Neural progenitor cell (in vitro differentiated cells): ENCODE results near the gene ESRRG. TPM values are rescaled to one million over a fixed set of nuclear protein-coding genes. Genes with fewer than 3 reads are reported as not detected.

Source experiments
- DNase-seq: peaks from one replicate; pipeline ENCODE4 v3.0.0-alpha.2; 2016; ENCODE audit warnings: low spot score
- H2AFZ ChIP-seq: fragments of 200-600 bp; sonication (generic); replicated peaks from 2 replicates; pipeline ENCODE4 v1.6.1; 2016; ENCODE audit warnings: antibody characterized with exemption
- H3F3A ChIP-seq: fragments of 200-600 bp; sonication (generic); 2 replicates; pipeline ENCODE4 v1.6.1; 2016; ENCODE audit warnings: antibody characterized with exemption, low read depth
- H3K27ac ChIP-seq: fragments of 200-600 bp; sonication (generic); 2 replicates; pipeline ENCODE4 v1.5.1; 2016; ENCODE audit warnings: mild to moderate bottlenecking
- H3K27me3 ChIP-seq: fragments of 200-600 bp; sonication (generic); 2 replicates; pipeline ENCODE4 v1.6.1; 2016; ENCODE audit warnings: mild to moderate bottlenecking, moderate library complexity
- H3K36me3 ChIP-seq: fragments of 200-600 bp; sonication (generic); 2 replicates; pipeline ENCODE4 v1.5.1; 2016
- H3K4me1 ChIP-seq: fragments of 200-600 bp; sonication (generic); 2 replicates; pipeline ENCODE4 v1.6.1; 2016; ENCODE audit warnings: mixed run types
- H3K4me2 ChIP-seq: fragments of 200-600 bp; sonication (generic); 2 replicates; pipeline ENCODE4 v1.6.1; 2016
- H3K4me3 ChIP-seq: fragments of 200-600 bp; sonication (generic); 2 replicates; pipeline ENCODE4 v1.5.1; 2016
- H3K79me2 ChIP-seq: fragments of 200-600 bp; sonication (generic); 2 replicates; pipeline ENCODE4 v1.6.1; 2016; ENCODE audit warnings: low read depth
- H3K9ac ChIP-seq: fragments of 200-600 bp; sonication (generic); 2 replicates; pipeline ENCODE4 v1.6.1; 2016
- H3K9me3 ChIP-seq: fragments of 200-600 bp; sonication (generic); 2 replicates; pipeline ENCODE4 v1.5.1; 2016; ENCODE audit warnings: low read depth
- H4K20me1 ChIP-seq: fragments of 200-600 bp; sonication (generic); 2 replicates; pipeline ENCODE4 v1.6.1; 2016; ENCODE audit warnings: low read depth
- H3K27ac Mint-ChIP-seq: 3 replicates; pipeline ENCODE4 v1.8.0; 2021; ENCODE audit warnings: mixed read lengths
- H3K27me3 Mint-ChIP-seq: 2 replicates; pipeline ENCODE4 v1.8.0; 2022; ENCODE audit warnings: low read depth, mild to moderate bottlenecking, inconsistent platforms, moderate library complexity, mixed read lengths; ENCODE audit not compliant: insufficient read depth
- H3K36me3 Mint-ChIP-seq: 3 replicates; pipeline ENCODE4 v1.8.0; 2021; ENCODE audit warnings: mixed read lengths
- H3K4me1 Mint-ChIP-seq: 3 replicates; pipeline ENCODE4 v1.8.0; 2021; ENCODE audit warnings: mixed read lengths
- H3K4me3 Mint-ChIP-seq: 3 replicates; pipeline ENCODE4 v1.8.0; 2021; ENCODE audit warnings: mild to moderate bottlenecking, moderate library complexity, mixed read lengths
- H3K9me3 Mint-ChIP-seq: 3 replicates; pipeline ENCODE4 v1.8.0; 2020; ENCODE audit warnings: mixed read lengths
- CTCF ChIP-seq: fragments of 200-600 bp; sonication (generic); IDR thresholded peaks from 2 replicates; pipeline ENCODE4 v1.5.1; 2017; ENCODE audit warnings: antibody characterized with exemption, mild to moderate bottlenecking
- EZH2 ChIP-seq: fragments of 200-600 bp; sonication (generic); IDR thresholded peaks from 2 replicates; pipeline ENCODE4 v1.6.1; 2017; ENCODE audit warnings: antibody characterized with exemption, mild to moderate bottlenecking, moderate library complexity
- EZH2phosphoT487 ChIP-seq: fragments of 200-600 bp; sonication (generic); IDR thresholded peaks from 2 replicates; pipeline ENCODE4 v1.6.1; 2017; ENCODE audit warnings: antibody characterized with exemption
- total RNA-seq: library from RNA; depleted of rRNA; stranded (reverse); fragments of >200 nt; gene quantifications from 2 replicates; pipeline ENCODE4 v1.2.3, GENCODE V29; 2015; ENCODE audit warnings: low replicate concordance

Gene ESRRG
- total RNA-seq, 1 donor from 2014 or later = 3.0 TPM

DNA sequence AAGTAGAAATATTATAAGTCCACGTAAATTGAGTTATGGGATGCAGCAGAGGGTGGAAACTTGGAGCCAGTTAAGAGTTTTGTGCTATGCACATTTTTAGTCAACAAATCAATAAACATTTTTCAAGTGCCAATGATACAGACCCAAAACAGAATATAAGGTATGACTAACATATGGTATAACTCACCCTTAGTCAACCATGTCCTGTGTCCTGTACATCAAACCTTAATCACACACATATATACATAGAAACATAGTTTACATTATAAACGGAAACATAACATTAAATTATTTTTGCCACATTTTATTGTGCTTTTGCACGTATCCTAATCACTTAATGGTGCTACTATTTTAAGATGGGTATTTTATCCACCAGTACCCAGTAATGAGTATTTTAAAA is 163.9 kb downstream of the ESRRG start:
- Histone ChIP-seq H2AFZ (no peak overlapping the region), H3K27ac (no peak overlapping the region), H3K9ac (no peak overlapping the region), H4K20me1 (no peaks in the 10 kb centered on the region), H3K4me3 (no peak overlapping the region), H3K9me3 (no peaks in the 10 kb centered on the region), H3K4me1 (no peaks in the 10 kb centered on the region), H3K36me3 (no peaks in the 10 kb centered on the region), H3F3A (no peaks in the 10 kb centered on the region), H3K27me3 (no peaks in the 10 kb centered on the region), H3K4me2 (no peak overlapping the region), H3K79me2 (no peaks in the 10 kb centered on the region)
- Mint-ChIP-seq H3K27me3 (peaks cover 2% of the 10 kb centered on the region), H3K27ac (no peak overlapping the region), H3K36me3 (no peaks in the 10 kb centered on the region), H3K4me1 (peaks cover 26% of the 10 kb centered on the region), H3K9me3 (no peaks in the 10 kb centered on the region), H3K4me3 (no peak overlapping the region)
- TF ChIP-seq CTCF (no peak), EZH2phosphoT487 (no peak), EZH2 (no peak)
- no peak for DNase-seq

DNA sequence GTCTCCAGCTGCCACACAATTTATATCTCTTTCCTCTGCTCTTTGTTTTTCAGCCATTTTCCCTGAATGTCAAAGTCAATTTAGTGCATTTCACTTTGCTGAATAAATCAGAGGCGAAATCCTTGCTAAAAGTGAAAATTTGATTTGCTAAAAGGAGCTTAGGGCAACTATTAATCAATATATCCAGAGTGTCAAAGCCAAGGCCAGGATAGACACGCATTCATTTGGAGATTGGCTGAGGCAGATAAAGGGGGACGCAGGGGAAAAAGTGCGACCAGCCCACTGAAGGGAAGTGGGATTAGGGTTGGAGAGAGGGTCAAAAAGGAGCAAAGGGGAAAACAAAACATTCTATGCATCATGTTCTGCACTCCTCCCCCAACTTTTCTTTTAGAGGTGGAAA is 167.6 kb downstream of the ESRRG start:
- Histone ChIP-seq H3K9ac (no peak overlapping the region), H4K20me1 (no peaks in the 10 kb centered on the region), H3K36me3 (no peaks in the 10 kb centered on the region), H3K27ac (no peak overlapping the region), H3K4me2 (no peak overlapping the region), H3K4me1 (no peaks in the 10 kb centered on the region), H3K79me2 (no peaks in the 10 kb centered on the region), H3K27me3 (no peaks in the 10 kb centered on the region), H2AFZ (no peak overlapping the region), H3K4me3 (no peak overlapping the region), H3F3A (no peaks in the 10 kb centered on the region), H3K9me3 (no peaks in the 10 kb centered on the region)
- TF ChIP-seq EZH2phosphoT487 (no peak), CTCF (no peak), EZH2 (no peak)
- no peak overlapping the region for H3K27ac Mint-ChIP-seq
- no peak for DNase-seq
- peaks cover 17% of the 10 kb centered on the region for H3K4me1 Mint-ChIP-seq
- H3K4me3 Mint-ChIP-seq = no peak overlapping the region
- no peaks in the 10 kb centered on the region for H3K36me3 Mint-ChIP-seq
- no peaks in the 10 kb centered on the region for H3K27me3 Mint-ChIP-seq
- no peaks in the 10 kb centered on the region for H3K9me3 Mint-ChIP-seq

DNA sequence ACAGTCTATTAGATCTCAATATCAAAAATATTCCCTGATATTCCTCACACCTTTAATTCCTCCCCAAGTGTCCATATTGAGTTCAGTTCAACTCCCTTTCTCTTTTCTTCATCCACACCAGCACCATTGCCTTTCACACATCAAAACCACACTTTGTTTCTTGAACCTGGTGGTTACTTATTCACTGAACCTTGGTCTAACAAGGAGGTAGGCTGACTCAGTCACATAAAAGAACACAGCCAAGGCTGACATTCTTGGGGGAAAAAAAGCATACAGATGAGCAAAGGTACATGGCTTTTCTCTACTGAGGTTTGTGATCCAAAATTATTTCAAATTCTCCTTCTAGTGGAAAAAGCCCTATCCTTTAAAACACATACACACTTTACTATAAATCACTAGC is 168.3 kb downstream of the ESRRG start:
- Histone ChIP-seq H3K4me2 (no peak overlapping the region), H3K4me1 (no peaks in the 10 kb centered on the region), H4K20me1 (no peaks in the 10 kb centered on the region), H3K36me3 (no peaks in the 10 kb centered on the region), H3F3A (no peaks in the 10 kb centered on the region), H3K27ac (no peak overlapping the region), H3K9me3 (no peaks in the 10 kb centered on the region), H3K4me3 (no peak overlapping the region), H2AFZ (no peak overlapping the region), H3K9ac (no peak overlapping the region), H3K27me3 (no peaks in the 10 kb centered on the region), H3K79me2 (no peaks in the 10 kb centered on the region)
- TF ChIP-seq EZH2phosphoT487 = no peak
- TF ChIP-seq EZH2 = no peak
- no peak for TF ChIP-seq CTCF
- H3K27me3 Mint-ChIP-seq = no peaks in the 10 kb centered on the region
- no peak overlapping the region for H3K4me3 Mint-ChIP-seq
- peaks cover 11% of the 10 kb centered on the region for H3K4me1 Mint-ChIP-seq
- no peaks in the 10 kb centered on the region for H3K36me3 Mint-ChIP-seq
- H3K27ac Mint-ChIP-seq = no peak overlapping the region
- no peak for DNase-seq
- H3K9me3 Mint-ChIP-seq = no peaks in the 10 kb centered on the region

DNA sequence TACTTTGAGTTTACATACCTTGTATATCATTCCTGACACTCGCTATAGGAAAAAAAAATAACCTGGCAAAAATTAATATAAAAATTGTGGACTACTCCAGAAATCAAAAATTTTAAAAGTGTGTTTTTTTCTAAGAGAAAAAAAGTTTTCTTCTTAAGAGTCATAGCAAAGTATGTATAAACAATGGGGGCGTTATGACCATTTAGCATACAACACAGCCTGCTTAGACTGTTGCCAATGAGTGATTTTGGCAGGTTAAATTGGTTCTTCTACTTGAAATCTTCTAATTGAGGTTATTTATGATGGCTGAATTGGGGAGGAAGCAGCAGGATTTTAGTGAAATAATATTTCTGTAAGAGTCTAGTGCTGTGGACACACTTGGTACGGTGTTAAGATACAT is 169.5 kb downstream of the ESRRG start:
- Mint-ChIP-seq H3K27ac (no peak overlapping the region), H3K4me3 (no peak overlapping the region), H3K27me3 (no peaks in the 10 kb centered on the region), H3K4me1 (peaks cover 11% of the 10 kb centered on the region), H3K36me3 (no peaks in the 10 kb centered on the region), H3K9me3 (no peaks in the 10 kb centered on the region)
- Histone ChIP-seq H4K20me1 (no peaks in the 10 kb centered on the region), H3K4me2 (no peak overlapping the region), H3K79me2 (no peaks in the 10 kb centered on the region), H3F3A (no peaks in the 10 kb centered on the region), H3K9me3 (no peaks in the 10 kb centered on the region), H3K4me3 (no peak overlapping the region), H3K36me3 (no peaks in the 10 kb centered on the region), H3K27ac (no peak overlapping the region), H3K9ac (no peak overlapping the region), H3K27me3 (no peaks in the 10 kb centered on the region), H2AFZ (no peak overlapping the region), H3K4me1 (no peaks in the 10 kb centered on the region)
- no peak for TF ChIP-seq EZH2
- TF ChIP-seq EZH2phosphoT487 = no peak
- TF ChIP-seq CTCF = no peak
- no peak for DNase-seq
